ENCODE measurements around the gene IMPDH1. TPM values are rescaled to one million over a fixed set of nuclear protein-coding genes. Genes with fewer than 3 reads are reported as not detected.

IMPDH1 gene
- total and polyA plus RNA-seq, 9 of the 15 experiments (the other 6 are each of a cell fraction or from before 2014, with no cell fraction given): 0.80 to 118 (median 64.3) TPM

DNA sequence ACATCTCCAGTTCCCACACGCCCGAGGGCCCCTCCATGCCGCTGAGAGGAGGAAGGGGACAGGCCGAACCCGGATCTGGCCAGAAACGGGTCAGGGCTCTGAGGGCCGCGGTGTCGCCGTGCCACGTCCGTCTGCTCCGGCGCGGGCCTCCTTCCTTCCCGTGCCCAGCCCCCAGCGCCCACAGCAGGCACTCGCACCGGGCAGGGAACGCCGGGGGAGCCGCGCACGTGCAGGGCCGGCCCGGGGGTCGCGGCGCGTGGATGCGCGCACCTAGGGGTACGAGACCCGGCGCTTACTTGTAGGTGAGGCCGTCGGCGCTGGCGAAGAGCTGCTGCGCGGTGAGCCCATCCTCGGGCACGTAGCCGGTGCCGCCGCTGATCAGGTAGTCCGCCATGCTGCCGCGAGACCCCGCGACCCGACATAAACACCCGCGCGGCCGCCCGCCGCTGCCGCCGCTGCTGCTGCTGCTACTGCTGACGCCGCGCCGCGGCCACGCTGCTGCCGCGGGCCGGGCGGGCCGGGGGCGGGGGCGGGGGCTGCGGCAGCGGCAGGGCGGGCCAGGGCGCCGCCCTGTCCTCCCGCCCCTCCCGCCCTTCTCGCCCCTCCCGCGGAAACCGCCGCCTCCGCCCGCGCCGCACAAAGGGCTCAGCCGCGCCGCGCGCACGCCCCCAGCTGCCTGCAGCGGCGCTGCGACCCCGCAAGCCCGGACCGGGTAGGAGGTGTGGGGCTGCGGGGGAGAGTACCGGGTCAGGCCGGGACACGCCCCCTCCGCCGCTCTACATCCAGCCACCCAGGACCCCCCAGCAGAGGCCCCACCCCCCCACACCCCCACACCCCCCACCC, 4.1 kb downstream of the IMPDH1 start (continued):
- TF ChIP-seq HDAC2 (IDR thresholded peaks at IDR 0.05) (no peak), RNF2 (IDR thresholded peaks at IDR 0.05) (no peak), HDAC3 (IDR thresholded peaks at IDR 0.05; ENCODE audit: borderline replicate concordance, partially characterized antibody) (no peak), DACH1 (IDR thresholded peaks at IDR 0.05; ENCODE audit: partially characterized antibody) (no peak), ZNF77 (CRISPR knock-in tag; IDR thresholded peaks at IDR 0.05) (no peak), GABPB1 (CRISPR knock-in tag; IDR thresholded peaks at IDR 0.05) (peak; percentile 68), ZBTB17 (CRISPR knock-in tag; IDR thresholded peaks at IDR 0.05) (0 out of 2 replicates have a peak, but pooled peaks have one; percentile 54), ZNF354B (CRISPR knock-in tag; IDR thresholded peaks at IDR 0.05) (no peak), ELF4 (CRISPR knock-in tag; IDR thresholded peaks at IDR 0.05) (no peak; the same call in 1 of the 2 replicates), ZNF212 (CRISPR knock-in tag; IDR thresholded peaks at IDR 0.05) (no peak), CHD1 (IDR thresholded peaks at IDR 0.05; ENCODE audit: low read length) (peak; percentile 84), SRSF3 (IDR thresholded peaks at IDR 0.05; ENCODE audit: insufficient read depth, low read length) (peak; percentile 73; the same call in 1 of the 2 replicates), ETV1 (tag; conservative IDR thresholded peaks at IDR 0.05; ENCODE audit: low read depth) (no peak), GABPB2 (CRISPR knock-in tag; conservative IDR thresholded peaks at IDR 0.05) (no peak), ZNF780A (CRISPR knock-in tag; IDR thresholded peaks at IDR 0.05) (no peak), POLR3A (IDR thresholded peaks at IDR 0.05; ENCODE audit: borderline replicate concordance, extremely low read depth, insufficient read depth, insufficient read length) (no peak), ZFPM2 (CRISPR knock-in tag; IDR thresholded peaks at IDR 0.05) (no peak), BCOR (IDR thresholded peaks at IDR 0.05) (no peak)
- TF ChIP-seq, protein P1, sequence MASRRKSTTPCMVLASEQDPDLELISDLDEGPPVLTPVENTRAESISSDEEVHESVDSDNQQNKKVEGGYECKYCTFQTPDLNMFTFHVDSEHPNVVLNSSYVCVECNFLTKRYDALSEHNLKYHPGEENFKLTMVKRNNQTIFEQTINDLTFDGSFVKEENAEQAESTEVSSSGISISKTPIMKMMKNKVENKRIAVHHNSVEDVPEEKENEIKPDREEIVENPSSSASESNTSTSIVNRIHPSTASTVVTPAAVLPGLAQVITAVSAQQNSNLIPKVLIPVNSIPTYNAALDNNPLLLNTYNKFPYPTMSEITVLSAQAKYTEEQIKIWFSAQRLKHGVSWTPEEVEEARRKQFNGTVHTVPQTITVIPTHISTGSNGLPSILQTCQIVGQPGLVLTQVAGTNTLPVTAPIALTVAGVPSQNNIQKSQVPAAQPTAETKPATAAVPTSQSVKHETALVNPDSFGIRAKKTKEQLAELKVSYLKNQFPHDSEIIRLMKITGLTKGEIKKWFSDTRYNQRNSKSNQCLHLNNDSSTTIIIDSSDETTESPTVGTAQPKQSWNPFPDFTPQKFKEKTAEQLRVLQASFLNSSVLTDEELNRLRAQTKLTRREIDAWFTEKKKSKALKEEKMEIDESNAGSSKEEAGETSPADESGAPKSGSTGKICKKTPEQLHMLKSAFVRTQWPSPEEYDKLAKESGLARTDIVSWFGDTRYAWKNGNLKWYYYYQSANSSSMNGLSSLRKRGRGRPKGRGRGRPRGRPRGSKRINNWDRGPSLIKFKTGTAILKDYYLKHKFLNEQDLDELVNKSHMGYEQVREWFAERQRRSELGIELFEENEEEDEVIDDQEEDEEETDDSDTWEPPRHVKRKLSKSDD (conservative IDR thresholded peaks at IDR 0.05; ENCODE audit: low read length): no peak
- TF ChIP-seq, protein P2, sequence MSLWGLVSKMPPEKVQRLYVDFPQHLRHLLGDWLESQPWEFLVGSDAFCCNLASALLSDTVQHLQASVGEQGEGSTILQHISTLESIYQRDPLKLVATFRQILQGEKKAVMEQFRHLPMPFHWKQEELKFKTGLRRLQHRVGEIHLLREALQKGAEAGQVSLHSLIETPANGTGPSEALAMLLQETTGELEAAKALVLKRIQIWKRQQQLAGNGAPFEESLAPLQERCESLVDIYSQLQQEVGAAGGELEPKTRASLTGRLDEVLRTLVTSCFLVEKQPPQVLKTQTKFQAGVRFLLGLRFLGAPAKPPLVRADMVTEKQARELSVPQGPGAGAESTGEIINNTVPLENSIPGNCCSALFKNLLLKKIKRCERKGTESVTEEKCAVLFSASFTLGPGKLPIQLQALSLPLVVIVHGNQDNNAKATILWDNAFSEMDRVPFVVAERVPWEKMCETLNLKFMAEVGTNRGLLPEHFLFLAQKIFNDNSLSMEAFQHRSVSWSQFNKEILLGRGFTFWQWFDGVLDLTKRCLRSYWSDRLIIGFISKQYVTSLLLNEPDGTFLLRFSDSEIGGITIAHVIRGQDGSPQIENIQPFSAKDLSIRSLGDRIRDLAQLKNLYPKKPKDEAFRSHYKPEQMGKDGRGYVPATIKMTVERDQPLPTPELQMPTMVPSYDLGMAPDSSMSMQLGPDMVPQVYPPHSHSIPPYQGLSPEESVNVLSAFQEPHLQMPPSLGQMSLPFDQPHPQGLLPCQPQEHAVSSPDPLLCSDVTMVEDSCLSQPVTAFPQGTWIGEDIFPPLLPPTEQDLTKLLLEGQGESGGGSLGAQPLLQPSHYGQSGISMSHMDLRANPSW (CRISPR knock-in tag; IDR thresholded peaks at IDR 0.05): no peak
- TF ChIP-seq, protein P3, sequence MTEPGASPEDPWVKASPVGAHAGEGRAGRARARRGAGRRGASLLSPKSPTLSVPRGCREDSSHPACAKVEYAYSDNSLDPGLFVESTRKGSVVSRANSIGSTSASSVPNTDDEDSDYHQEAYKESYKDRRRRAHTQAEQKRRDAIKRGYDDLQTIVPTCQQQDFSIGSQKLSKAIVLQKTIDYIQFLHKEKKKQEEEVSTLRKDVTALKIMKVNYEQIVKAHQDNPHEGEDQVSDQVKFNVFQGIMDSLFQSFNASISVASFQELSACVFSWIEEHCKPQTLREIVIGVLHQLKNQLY (CRISPR knock-in tag; conservative IDR thresholded peaks at IDR 0.05): peak in 1 of 2 experiments; percentile 93; a peak in 3 of 4 replicates
- TF ChIP-seq, protein P4, sequence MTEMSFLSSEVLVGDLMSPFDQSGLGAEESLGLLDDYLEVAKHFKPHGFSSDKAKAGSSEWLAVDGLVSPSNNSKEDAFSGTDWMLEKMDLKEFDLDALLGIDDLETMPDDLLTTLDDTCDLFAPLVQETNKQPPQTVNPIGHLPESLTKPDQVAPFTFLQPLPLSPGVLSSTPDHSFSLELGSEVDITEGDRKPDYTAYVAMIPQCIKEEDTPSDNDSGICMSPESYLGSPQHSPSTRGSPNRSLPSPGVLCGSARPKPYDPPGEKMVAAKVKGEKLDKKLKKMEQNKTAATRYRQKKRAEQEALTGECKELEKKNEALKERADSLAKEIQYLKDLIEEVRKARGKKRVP (CRISPR knock-in tag; IDR thresholded peaks at IDR 0.05): peak; percentile 36; the same call in 1 of the 2 replicates
